ENCODE results near the gene ARX. TPM values are rescaled to one million over a fixed set of nuclear protein-coding genes. Genes with fewer than 3 reads are reported as not detected.

Gene ARX
- total RNA-seq, 1 donor from 2014 or later, result not detected

DNA sequence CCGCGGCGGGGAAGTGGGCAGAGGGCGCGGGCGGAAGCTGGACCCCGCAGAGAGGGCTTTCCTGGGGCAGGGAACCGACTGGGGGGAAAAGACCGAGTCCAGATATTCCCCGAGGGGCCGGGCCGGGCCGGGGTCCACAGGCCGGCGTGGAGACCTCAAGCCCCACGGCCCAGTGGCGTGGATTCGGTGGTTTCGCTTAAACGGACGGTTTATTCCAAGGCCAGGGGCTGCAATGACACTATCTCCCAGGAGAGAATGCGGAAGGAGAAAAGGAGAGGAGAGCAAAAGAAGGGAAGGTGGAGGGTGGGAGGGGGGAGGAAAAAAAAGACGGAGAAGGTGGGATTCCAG, 10.8 kb downstream of the ARX start:
- no peak for TF ChIP-seq EZH2 (IDR thresholded peaks at IDR 0.05; ENCODE audit: insufficient read depth, low read length)
- Mint-ChIP-seq H3K36me3 (ENCODE audit: low read depth, unreplicated experiment) (no peaks in the 10 kb centered on the region), H3K27me3 (ENCODE audit: low read depth, unreplicated experiment) (peaks cover 51% of the 10 kb centered on the region), H3K4me1 (ENCODE audit: low read depth, unreplicated experiment) (no peaks in the 10 kb centered on the region), H3K27ac (ENCODE audit: unreplicated experiment) (no peak overlapping the region), H3K9me3 (ENCODE audit: unreplicated experiment) (peaks cover 2% of the 10 kb centered on the region), H3K4me3 (ENCODE audit: unreplicated experiment) (no peak overlapping the region)
- H2AFZ ChIP-seq (ENCODE audit: low read depth, low read length), result no peak overlapping the region
- peaks cover 45% of the 10 kb centered on the region for H3K27me3 ChIP-seq (ENCODE audit: insufficient read depth, low read length)
- no peaks in the 10 kb centered on the region for H3K9me3 ChIP-seq (ENCODE audit: insufficient read depth, low read depth, low read length)
- H3K27ac ChIP-seq (ENCODE audit: low read depth, low read length), result no peak overlapping the region
- no peak for DNase-seq (ENCODE audit: low read depth)
- H3K9ac ChIP-seq (ENCODE audit: low read length), result no peak overlapping the region
- no peaks in the 10 kb centered on the region for H3K36me3 ChIP-seq (ENCODE audit: insufficient read depth, low read length)
- peaks cover 8% of the 10 kb centered on the region for H4K20me1 ChIP-seq (ENCODE audit: insufficient read depth, low read length)
- H3K4me3 ChIP-seq (ENCODE audit: insufficient read depth, low read depth, low read length), result no peak overlapping the region
- H3K79me2 ChIP-seq (ENCODE audit: insufficient read depth, low read length), result no peaks in the 10 kb centered on the region
- peak overlapping the region; percentile 60 for H3K4me2 ChIP-seq (ENCODE audit: low read length)
- no peak for FAIRE-seq
- no peaks in the 10 kb centered on the region for H3K4me1 ChIP-seq (ENCODE audit: insufficient read depth, low read length)

DNA sequence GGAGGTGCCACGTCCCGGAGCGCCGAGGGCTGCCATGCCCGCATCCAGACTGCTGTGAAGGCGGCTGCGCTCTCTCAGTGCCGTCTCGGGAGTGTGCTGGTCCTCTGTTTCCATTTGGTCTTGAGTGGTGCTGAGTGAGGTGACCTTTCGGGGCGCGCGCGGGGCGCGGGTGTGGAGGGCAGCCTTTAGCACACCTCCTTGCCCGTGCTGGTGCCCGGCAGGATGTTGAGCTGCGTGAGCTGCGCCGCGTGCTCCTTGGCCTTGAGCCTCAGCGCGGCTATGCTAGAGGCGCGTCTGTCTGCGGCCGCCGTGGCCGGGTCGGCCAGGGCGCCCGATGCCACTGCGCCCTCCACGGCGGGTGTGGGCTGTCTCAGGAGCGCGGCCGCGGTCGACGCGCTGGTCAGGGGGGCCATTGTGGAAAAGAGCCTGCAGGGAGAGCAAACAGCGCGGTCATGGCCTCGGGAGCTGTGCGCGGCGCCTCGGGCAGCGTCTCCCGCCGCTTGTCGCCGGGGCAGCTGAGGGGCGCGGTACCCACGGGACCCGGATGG, 11.2 kb downstream of the ARX start:
- TF ChIP-seq EZH2 (IDR thresholded peaks at IDR 0.05; ENCODE audit: insufficient read depth, low read length), result no peak
- TF ChIP-seq, protein P1, sequence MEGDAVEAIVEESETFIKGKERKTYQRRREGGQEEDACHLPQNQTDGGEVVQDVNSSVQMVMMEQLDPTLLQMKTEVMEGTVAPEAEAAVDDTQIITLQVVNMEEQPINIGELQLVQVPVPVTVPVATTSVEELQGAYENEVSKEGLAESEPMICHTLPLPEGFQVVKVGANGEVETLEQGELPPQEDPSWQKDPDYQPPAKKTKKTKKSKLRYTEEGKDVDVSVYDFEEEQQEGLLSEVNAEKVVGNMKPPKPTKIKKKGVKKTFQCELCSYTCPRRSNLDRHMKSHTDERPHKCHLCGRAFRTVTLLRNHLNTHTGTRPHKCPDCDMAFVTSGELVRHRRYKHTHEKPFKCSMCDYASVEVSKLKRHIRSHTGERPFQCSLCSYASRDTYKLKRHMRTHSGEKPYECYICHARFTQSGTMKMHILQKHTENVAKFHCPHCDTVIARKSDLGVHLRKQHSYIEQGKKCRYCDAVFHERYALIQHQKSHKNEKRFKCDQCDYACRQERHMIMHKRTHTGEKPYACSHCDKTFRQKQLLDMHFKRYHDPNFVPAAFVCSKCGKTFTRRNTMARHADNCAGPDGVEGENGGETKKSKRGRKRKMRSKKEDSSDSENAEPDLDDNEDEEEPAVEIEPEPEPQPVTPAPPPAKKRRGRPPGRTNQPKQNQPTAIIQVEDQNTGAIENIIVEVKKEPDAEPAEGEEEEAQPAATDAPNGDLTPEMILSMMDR (IDR thresholded peaks at IDR 0.05; ENCODE audit: insufficient read depth, low read depth, low read length), result no peak
- Histone ChIP-seq H2AFZ (ENCODE audit: low read depth, low read length) (no peak overlapping the region), H3K9me3 (ENCODE audit: insufficient read depth, low read depth, low read length) (no peaks in the 10 kb centered on the region), H3K4me3 (ENCODE audit: insufficient read depth, low read depth, low read length) (no peak overlapping the region), H3K36me3 (ENCODE audit: insufficient read depth, low read length) (no peaks in the 10 kb centered on the region), H3K9ac (ENCODE audit: low read length) (no peak overlapping the region), H4K20me1 (ENCODE audit: insufficient read depth, low read length) (peaks cover 8% of the 10 kb centered on the region), H3K4me1 (ENCODE audit: insufficient read depth, low read length) (no peaks in the 10 kb centered on the region), H3K27me3 (ENCODE audit: insufficient read depth, low read length) (peaks cover 44% of the 10 kb centered on the region), H3K79me2 (ENCODE audit: insufficient read depth, low read length) (no peaks in the 10 kb centered on the region), H3K27ac (ENCODE audit: low read depth, low read length) (no peak overlapping the region), H3K4me2 (ENCODE audit: low read length) (peak overlapping the region; percentile 60)
- peaks cover 52% of the 10 kb centered on the region for H3K27me3 Mint-ChIP-seq (ENCODE audit: low read depth, unreplicated experiment)
- no peak for FAIRE-seq
- H3K36me3 Mint-ChIP-seq (ENCODE audit: low read depth, unreplicated experiment), result no peaks in the 10 kb centered on the region
- peaks cover 2% of the 10 kb centered on the region for H3K9me3 Mint-ChIP-seq (ENCODE audit: unreplicated experiment)
- no peak overlapping the region for H3K4me3 Mint-ChIP-seq (ENCODE audit: unreplicated experiment)
- DNase-seq (ENCODE audit: low read depth), result no peak
- H3K27ac Mint-ChIP-seq (ENCODE audit: unreplicated experiment), result no peak overlapping the region
- no peaks in the 10 kb centered on the region for H3K4me1 Mint-ChIP-seq (ENCODE audit: low read depth, unreplicated experiment)

DNA sequence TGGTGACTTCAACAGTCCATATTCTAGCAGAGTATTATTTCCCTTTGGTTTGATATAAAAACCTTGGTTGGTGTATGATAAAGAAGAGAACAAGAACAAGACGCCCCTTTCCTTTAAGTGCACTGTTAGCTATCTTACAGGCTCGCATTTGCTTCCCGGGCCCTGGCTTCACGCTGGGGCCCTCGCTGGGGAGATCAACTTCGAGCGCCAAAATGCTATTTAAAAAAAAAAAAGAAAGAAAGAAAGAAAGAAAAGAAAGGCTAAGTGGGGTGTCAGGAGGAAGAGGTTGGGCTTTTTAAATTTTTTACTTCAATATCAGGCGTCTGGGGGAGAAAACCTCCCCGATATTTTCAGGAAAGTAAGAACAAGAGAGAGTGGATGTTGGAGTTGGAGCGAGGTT, 11.7 kb downstream of the ARX start:
- H3K36me3 ChIP-seq (ENCODE audit: insufficient read depth, low read length), result no peaks in the 10 kb centered on the region
- H3K4me3 ChIP-seq (ENCODE audit: insufficient read depth, low read depth, low read length), result no peak overlapping the region
- no peak overlapping the region for H3K9ac ChIP-seq (ENCODE audit: low read length)
- peaks cover 39% of the 10 kb centered on the region for H3K27me3 ChIP-seq (ENCODE audit: insufficient read depth, low read length)
- no peaks in the 10 kb centered on the region for H3K4me1 ChIP-seq (ENCODE audit: insufficient read depth, low read length)
- Mint-ChIP-seq H3K4me1 (ENCODE audit: low read depth, unreplicated experiment) (no peaks in the 10 kb centered on the region), H3K27ac (ENCODE audit: unreplicated experiment) (peak overlapping the region; percentile 91), H3K27me3 (ENCODE audit: low read depth, unreplicated experiment) (peaks cover 52% of the 10 kb centered on the region), H3K36me3 (ENCODE audit: low read depth, unreplicated experiment) (no peaks in the 10 kb centered on the region), H3K9me3 (ENCODE audit: unreplicated experiment) (peaks cover 2% of the 10 kb centered on the region), H3K4me3 (ENCODE audit: unreplicated experiment) (peak overlapping the region; percentile 14)
- no peaks in the 10 kb centered on the region for H3K9me3 ChIP-seq (ENCODE audit: insufficient read depth, low read depth, low read length)
- H3K4me2 ChIP-seq (ENCODE audit: low read length), result peak overlapping the region; percentile 60
- H4K20me1 ChIP-seq (ENCODE audit: insufficient read depth, low read length), result peaks cover 8% of the 10 kb centered on the region
- H2AFZ ChIP-seq (ENCODE audit: low read depth, low read length), result no peak overlapping the region
- TF ChIP-seq, protein P1 (IDR thresholded peaks at IDR 0.05; ENCODE audit: insufficient read depth, low read depth, low read length), result no peak
- TF ChIP-seq EZH2 (IDR thresholded peaks at IDR 0.05; ENCODE audit: insufficient read depth, low read length), result no peak
- no peak overlapping the region for H3K27ac ChIP-seq (ENCODE audit: low read depth, low read length)
- no peaks in the 10 kb centered on the region for H3K79me2 ChIP-seq (ENCODE audit: insufficient read depth, low read length)
- DNase-seq (ENCODE audit: low read depth) (no peak), FAIRE-seq (no peak)
